ENCODE data around the gene BAK1.

The BAK1 gene

DNA sequence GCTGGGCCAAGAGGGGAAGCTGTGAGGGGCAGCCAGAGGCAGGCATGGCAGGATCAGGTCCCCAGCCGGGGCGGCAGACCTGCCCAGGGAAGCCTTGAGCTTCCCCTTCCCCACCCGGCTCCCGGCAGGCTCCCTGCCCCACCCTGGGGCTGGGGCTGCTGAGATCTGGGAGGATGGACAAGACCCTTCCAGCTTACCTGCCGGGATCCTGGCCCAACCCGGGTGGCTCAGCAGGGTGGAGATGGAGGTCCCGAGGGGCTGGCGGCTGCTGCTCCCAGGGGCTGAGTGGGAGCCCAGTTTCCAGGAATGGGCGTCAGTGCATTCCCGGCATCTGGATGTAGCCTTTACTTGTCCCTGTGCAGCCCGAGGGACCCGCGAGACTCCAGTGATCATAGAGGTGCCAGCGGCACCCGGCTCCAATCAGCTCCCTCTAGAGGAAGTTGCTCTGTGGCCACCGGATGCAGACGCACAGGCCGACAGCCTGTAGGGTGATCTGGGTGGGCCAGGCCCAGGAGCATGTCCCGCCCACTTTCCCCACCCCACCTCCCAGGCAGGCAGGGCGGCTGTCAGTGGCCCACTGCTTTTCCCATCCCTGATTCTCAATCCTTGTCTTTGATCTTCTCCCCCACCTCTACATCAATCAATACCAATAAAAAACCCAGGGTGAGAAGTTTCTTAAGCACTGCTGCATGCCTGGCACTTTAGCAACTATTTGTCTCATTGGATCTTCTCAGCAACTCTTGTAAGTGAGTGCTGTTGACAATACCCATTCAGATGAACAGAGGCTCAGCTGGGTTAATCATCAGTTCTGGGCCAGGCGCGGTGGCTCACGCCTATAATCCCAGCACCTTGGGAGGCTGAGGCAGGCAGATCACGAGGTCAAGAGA, at the start of gene BAK1:
Gene BAK1 (minus strand): TSS at position 449 of the 887 bp plus-strand sequence. CDS start 2,672 bp downstream, outside the sequence.
- peak in 13 of 14 donors; percentile 59 to 89 (median 85) for DNase-seq

GRCh38 chr6:33628401-33628964, 48.4 kb upstream of the BAK1 start:
- no peak for DNase-seq

GRCh38 chr6:33627876-33628275, 47.8 kb upstream of the BAK1 start:
- no peak for DNase-seq

DNA sequence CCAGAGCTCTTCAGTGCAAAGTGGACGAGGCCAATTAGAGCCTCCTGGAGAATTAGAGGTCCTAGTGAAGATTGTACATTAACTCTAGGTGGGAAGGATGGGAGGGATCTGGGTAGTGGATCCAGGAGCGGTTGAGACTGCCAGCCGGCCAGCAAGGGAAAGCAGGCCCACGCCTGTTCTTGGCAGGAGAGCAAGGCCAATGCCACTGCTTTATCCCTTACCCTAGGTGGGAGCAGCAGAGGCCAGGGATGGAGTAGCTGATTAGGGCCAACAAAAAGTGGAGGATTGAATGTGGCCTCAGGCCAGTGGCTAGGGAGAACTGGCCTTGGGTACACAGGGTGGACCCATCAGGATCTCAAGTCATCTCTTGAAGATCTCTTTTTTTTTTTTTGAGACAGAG, 44.8 kb upstream of the BAK1 start:
- DNase-seq = no peak

GRCh38 chr6:33623895-33624381, 43.9 kb upstream of the BAK1 start:
- DNase-seq = no peak

- DNase-seq = no peak
Observed at GRCh38 chr6:33622456-33623431, 42.7 kb upstream of the BAK1 start.

DNA sequence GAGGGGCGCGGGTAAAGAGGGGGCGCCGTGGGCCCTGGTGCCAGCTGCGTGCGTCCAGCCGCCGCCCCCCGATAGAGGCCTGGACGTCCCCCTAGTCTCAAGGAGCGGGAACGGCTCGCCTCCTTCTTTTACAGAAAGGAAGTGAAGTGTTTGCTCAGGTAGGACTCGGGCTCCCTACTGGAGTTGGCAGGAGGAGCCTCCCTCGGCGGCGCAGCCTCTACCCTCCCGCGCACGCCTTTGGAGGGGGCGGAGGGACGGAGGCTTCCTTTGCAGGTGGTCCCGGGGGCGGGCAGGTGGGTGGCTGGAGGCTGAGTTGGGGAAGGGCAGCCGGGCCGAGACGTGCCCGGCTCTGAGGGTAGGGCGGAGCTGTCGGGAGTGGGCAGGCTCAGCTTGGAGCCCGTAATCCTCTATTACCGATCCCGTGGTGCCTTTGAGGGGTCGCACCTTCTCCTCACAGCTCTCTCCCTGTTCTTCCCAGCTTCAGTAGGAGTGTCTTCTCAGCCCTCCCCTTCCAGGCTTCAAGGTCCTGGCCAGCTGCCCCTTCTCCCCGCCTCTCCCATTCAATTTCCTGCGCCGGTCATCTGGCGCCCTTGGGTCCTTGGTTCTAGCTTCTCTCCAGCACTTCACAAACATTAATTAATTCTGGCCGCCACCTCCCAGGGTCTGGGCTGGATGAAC, 41.8 kb upstream of the BAK1 start:
- no peak for DNase-seq

GRCh38 chr6:33620856-33621710, 41.0 kb upstream of the BAK1 start, which contains the start of gene ITPR3:
Gene ITPR3 (plus strand): TSS chr6:33621322. CDS start chr6:33621603, 281 bp downstream.
- no peak for DNase-seq

GRCh38 chr6:33620158-33620855, 40.2 kb upstream of the BAK1 start:
- DNase-seq = no peak

DNA sequence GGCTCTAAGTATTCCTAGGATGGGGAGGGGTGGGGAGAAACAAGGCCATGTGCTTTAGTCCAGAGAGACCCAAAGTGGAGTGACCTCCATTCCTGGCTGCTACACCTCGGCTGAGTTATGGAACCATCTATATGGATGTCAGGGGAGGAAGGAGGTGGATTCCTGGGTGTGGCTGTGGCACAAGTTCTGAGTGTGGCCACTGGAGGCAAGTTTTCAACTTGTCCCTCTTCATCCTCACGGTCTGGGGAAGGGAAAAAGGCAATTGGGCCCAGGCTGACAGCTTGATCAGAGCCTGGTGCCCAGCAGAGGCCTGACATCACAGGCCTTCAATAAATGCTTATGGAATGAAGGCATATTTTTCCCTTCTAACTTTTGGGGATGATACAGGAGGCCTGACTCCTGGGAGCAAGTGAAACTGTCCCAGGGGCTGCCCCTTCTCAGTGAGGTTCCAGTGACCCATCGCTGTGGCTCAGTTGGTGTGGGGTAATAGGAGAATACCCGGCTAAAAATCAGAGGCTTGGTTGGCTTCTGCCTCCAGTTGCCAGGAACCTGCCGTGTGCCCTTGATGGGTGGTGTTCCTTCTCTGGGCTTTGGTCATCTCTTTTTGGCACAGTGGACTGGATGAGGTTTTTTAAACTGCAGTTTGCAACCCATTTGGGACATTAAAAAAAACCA, 39.2 kb upstream of the BAK1 start:
- DNase-seq = no peak

DNA sequence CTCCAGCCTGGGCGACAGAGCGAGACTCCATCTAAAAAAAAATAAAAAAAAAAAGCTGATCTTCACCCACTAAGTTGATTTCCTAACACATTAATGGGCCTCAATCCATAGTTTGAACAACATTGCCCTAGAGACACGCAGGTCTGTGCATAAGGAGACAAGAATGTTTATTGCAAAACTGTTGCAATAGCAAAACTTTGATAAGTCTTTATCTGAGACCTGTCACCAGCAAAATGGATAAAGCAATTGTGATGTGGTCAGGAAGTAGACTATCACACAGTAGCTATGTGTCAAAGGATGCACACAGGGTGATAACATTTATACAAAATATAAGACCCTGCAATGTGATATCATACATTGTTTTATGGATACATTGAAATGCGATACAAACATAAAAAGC, 36.8 kb upstream of the BAK1 start:
- DNase-seq = no peak

- DNase-seq = no peak
Observed at GRCh38 chr6:33616113-33616512, 36.0 kb upstream of the BAK1 start.

DNA sequence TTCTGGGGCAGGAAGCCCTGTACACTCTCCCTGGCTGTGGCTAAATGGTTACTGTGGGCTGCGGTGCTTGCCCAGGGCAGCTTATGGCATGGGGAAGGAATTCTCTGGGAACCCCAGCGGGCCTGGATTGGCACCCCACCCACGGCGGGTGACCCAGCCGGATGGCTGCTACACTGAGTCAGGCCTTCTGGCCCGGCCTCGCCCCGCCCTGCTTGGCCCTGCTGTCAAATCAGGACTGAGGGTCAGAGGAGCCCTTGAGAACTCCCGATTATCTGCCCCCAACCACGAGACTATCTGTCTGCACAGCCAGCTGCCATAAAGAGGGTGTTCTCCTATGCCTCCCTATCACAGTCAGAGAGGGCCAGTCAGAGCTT, 33.7 kb upstream of the BAK1 start:
- DNase-seq = no peak

DNA sequence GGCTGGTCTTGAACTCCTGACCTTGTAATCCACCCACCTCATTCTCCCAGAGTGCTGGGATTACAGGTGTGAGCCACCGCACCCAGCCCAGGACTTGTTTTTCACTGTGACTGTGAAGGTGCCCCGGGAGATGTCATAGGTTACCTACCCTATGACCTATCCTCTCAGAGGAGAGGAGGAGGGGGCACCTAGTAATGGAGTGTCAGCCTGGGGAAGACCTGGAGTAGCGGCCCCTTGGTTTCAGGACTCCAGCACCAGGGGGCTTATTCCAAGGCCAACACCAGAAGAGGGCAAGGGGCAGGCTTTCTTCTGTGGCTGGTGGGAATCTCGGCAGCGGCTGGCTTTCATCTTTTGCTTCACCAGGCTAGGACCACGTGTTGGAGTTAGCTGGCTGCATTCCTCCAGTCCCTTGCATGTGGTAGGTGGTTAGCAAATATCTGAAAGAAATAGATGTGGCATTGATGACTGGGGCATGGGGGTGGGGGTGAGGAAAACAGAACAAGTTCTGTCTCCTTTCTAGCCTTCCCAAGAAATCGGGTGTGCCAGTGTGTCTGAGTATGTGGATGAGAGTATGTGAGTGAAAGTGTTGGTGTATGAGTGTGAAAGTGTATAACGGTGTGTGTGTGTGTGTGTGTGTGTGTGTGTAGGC, 33.2 kb upstream of the BAK1 start:
- no peak for DNase-seq

- DNase-seq = peak in 10 of 14 donors; percentile 15 to 65 (median 54)
Observed at GRCh38 chr6:33610779-33611732, 31.0 kb upstream of the BAK1 start.

DNA sequence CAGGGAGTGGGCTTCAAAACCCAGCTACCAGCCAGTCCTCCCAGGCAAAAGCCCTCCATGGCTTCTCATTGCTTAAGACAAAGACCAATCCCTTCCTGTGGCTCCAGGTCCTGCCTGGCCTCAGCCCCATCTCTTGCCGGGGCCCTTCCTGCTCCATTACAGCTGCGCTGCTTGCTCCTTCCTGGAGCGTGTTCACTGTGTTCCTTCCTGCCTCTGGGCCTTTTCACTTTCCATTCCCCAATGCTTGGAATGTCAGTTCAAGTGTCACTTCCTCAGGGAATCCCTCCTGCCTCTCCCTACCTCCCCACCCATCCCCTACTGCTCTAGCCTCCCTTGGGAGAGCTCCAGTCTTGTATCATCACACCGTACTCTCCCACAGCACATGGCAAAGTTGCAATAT, 30.0 kb upstream of the BAK1 start:
- no peak for DNase-seq

GRCh38 chr6:33609528-33609927, 29.5 kb upstream of the BAK1 start:
- no peak for DNase-seq

DNA sequence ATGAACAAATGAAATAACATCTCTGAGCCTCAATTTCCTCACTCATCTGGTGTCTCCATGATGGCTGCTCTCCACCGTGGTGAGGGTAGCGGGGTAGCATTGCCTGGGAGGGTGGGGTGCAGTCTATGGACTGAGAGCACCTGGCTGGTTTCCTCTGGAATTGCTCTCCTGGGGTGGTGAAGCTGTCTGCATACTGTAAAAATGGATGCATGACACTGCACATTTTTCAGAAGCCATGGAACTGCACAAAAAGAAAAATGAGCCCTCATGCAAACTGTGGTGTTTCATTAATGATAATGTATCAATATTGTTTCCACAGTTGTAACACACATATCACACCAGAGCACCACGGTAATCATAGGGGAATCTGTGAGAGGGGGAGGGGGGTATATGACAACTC, 28.9 kb upstream of the BAK1 start:
- DNase-seq = no peak

All from C1 segment of cervical spinal cord (tissue), 14 donors.